Upper lobe of left lung (tissue), 6 donors: ENCODE data around the gene CALHM4. TPM values are rescaled to one million over a fixed set of nuclear protein-coding genes. Genes with fewer than 3 reads are reported as not detected.

ENCODE experiments used
- ATAC-seq, 2 donors: fragments of 200-7000 bp; cut with Tn5 transposase; one replicate each; pipeline ENCODE4 v1.9.1; 2022; ENCODE audit warnings: mild to moderate bottlenecking in 2 of 2, moderate library complexity in 2 of 2; ENCODE audit not compliant: low FRiP score in 2 of 2
- DNase-seq, 2 donors: peaks; one replicate each; pipeline ENCODE4 v3.0.0-alpha.2; 2019 to 2020
- H3K27ac ChIP-seq, 4 donors: fragments of 200-600 bp; sonication (generic); one replicate each; pipeline ENCODE4 v1.5.1; 2016 to 2019
- H3K27me3 ChIP-seq, 4 donors: fragments of 200-600 bp; sonication (generic); one replicate each; pipeline ENCODE4 v1.5.1; 2017 to 2019
- H3K36me3 ChIP-seq, 4 donors: fragments of 200-600 bp; sonication (generic); one replicate each; pipeline ENCODE4 v1.5.1; 2016 to 2019
- H3K4me1 ChIP-seq, 4 donors: fragments of 200-600 bp; sonication (generic); one replicate each; pipeline ENCODE4 v1.5.1; 2018 to 2019
- H3K4me3 ChIP-seq, 4 donors: fragments of 200-600 bp; sonication (generic); one replicate each; pipeline ENCODE4 v1.5.1; 2017 to 2019; ENCODE audit warnings: mild to moderate bottlenecking in 2 of 4, moderate library complexity in 1 of 4
- H3K9me3 ChIP-seq, 4 donors: fragments of 200-600 bp; sonication (generic); one replicate each; pipeline ENCODE4 v1.5.1; 2018 to 2019
- EP300 ChIP-seq, 4 donors: sonication (generic); formaldehyde crosslinking; IDR thresholded peaks; one replicate each; pipeline ENCODE4 v1.5.1; 2017; ENCODE audit warnings: antibody characterized with exemption in 4 of 4, control low read depth in 2 of 4
- POLR2A ChIP-seq, 4 donors: fragments of 450-650 bp; IDR thresholded peaks; one replicate each; pipeline ENCODE4 v1.5.1; 2016 to 2017; ENCODE audit warnings: antibody characterized with exemption in 4 of 4, mild to moderate bottlenecking in 2 of 4
- POLR2AphosphoS5 ChIP-seq, 2 donors: sonication (generic); formaldehyde crosslinking; IDR thresholded peaks; one replicate each; pipeline ENCODE4 v1.5.1; 2017; ENCODE audit warnings: antibody characterized with exemption in 2 of 2
- WGBS, 2 donors: methylation state at CpG; one replicate each; pipeline ENCODE4 v1.1.5; 2017 to 2018; 5-methylcytosine and 5-hydroxymethylcytosine counted together
- total RNA-seq, 6 donors: library from RNA; depleted of rRNA in 4 of 6; stranded (reverse); fragments of >200 nt in 4 of 6; gene quantifications; one replicate each; pipeline versions ENCODE4 v1.1.0 to v1.2.1, GENCODE V29; 2016 to 2021
- TF ChIP-seq, protein P1 (sequence below), 6 experiments: fragments of 450-650 bp in 4 of 6; fragments of 200-600 bp in 2 of 6; sonication (generic) in 2 of 6; IDR thresholded peaks; one replicate each; pipeline ENCODE4 v1.5.1; 2016 to 2019; ENCODE audit warnings: antibody characterized with exemption in 6 of 6
- donor health status: DM: no; HTN: no; CAD: no; lungs with moderate emphysema.
- donor health status: DM: no; HTN: yes; CAD: no; lungs with severe emphysema.

CALHM4 gene
- total RNA-seq, 6 donors from 2014 or later = not detected

DNA sequence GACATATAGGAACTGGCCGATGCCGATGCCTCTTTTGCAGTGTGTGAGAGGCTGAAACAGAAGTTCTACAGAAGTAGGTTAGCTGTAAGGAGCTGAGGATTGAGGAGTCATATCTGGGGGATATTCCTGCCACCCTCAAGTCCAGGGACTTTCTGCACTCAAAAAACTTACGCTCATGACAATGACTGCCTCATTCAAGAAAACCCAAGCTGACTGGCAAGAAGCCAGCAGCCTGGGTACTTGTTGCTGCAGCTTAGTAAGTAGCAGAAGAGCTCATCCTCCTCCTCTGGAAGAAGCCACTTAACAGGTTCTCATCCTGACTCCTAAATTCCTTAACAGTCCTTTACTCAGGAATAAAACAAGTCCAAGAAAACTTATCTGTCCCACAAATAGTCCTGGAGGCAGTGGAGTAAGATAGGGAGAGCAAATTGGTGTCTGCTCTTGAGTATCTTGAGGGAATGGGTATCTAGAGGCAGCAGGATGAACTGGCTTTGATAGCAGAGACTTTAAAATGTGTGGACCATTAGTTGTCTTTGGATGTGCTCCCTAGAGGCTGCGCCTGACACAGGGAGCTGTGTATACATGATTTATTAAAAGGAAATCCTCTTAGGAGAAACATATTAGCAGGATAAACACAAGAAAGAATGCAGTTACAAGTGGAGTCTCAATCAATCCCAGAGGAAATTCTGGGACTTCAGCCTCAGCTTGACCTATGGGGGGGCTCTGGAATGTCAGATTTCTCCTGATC is 34.8 kb upstream of the CALHM4 start:
- no peak for ATAC-seq
- peaks cover 0 to 6% (median 2%) of the 10 kb centered on the region in 4 donors for H3K36me3 ChIP-seq
- H3K27ac ChIP-seq = peak overlapping the region in 3 of 4 donors; percentile 9 to 59 (median 21)
- H3K4me1 ChIP-seq = peaks cover 0 to 7% (median 2%) of the 10 kb centered on the region in 4 donors
- no peak for DNase-seq
- no peaks in the 10 kb centered on the region for H3K27me3 ChIP-seq
- WGBS, 2 donors = 61 to 62% methylated on average over 4 of the region's 4 CpGs
- no peak overlapping the region for H3K4me3 ChIP-seq
- TF ChIP-seq POLR2A (IDR thresholded peaks at IDR 0.05) (no peak), EP300 (IDR thresholded peaks at IDR 0.05) (no peak), POLR2AphosphoS5 (IDR thresholded peaks at IDR 0.05) (no peak)
- TF ChIP-seq, protein P1, sequence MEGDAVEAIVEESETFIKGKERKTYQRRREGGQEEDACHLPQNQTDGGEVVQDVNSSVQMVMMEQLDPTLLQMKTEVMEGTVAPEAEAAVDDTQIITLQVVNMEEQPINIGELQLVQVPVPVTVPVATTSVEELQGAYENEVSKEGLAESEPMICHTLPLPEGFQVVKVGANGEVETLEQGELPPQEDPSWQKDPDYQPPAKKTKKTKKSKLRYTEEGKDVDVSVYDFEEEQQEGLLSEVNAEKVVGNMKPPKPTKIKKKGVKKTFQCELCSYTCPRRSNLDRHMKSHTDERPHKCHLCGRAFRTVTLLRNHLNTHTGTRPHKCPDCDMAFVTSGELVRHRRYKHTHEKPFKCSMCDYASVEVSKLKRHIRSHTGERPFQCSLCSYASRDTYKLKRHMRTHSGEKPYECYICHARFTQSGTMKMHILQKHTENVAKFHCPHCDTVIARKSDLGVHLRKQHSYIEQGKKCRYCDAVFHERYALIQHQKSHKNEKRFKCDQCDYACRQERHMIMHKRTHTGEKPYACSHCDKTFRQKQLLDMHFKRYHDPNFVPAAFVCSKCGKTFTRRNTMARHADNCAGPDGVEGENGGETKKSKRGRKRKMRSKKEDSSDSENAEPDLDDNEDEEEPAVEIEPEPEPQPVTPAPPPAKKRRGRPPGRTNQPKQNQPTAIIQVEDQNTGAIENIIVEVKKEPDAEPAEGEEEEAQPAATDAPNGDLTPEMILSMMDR (IDR thresholded peaks at IDR 0.05) = no peak
- H3K9me3 ChIP-seq = no peaks in the 10 kb centered on the region

DNA sequence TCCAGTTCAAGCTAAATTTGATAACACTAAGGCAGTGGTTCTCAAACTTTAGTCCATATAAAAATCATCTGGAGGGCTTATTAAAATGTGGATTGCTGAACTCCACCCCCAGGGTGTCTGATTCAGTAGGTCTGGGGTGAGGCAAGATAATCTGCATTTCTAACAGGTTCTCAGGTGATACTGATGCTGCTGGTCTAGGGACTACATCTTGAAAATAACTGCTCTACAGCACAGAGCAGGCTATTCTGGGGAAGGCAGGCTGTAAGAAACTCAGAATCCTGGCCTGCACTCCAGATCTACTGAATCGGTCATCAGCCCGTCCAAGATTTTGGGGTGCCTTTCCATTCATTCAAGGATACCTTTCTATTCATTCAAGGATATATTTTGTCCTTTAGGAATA is 30.7 kb upstream of the CALHM4 start:
- Histone ChIP-seq H3K27ac (no peak overlapping the region), H3K4me3 (no peak overlapping the region), H3K27me3 (no peaks in the 10 kb centered on the region), H3K4me1 (peaks cover 0 to 3% (median 0%) of the 10 kb centered on the region in 4 donors), H3K9me3 (no peaks in the 10 kb centered on the region), H3K36me3 (no peaks in the 10 kb centered on the region)
- TF ChIP-seq, protein P1 (IDR thresholded peaks at IDR 0.05) = no peak
- TF ChIP-seq POLR2AphosphoS5 (IDR thresholded peaks at IDR 0.05) (no peak), EP300 (IDR thresholded peaks at IDR 0.05) (no peak), POLR2A (IDR thresholded peaks at IDR 0.05) (no peak)
- WGBS, 2 donors = 97% methylated on average over 2 of the region's 2 CpGs
- DNase-seq (no peak), ATAC-seq (no peak)

DNA sequence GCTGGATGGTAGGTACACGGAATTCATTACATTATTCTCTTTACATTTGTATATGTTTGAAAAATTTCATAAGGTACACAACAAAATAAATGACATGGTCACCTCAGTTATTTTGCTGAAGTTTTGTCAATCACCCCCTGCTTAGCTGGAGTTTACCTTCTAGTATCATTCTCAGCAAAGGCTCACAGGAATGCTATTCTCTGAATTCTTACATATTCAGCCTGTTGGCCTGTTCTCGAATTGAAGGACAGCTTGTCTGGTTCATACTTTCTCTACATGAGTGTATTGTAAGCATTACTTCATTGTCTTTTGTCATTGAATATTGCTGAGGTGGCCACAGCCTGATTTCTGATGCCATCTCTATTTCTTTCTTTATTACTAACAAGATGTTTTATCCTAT is 29.3 kb upstream of the CALHM4 start:
- TF ChIP-seq EP300 (IDR thresholded peaks at IDR 0.05) = no peak
- no peak for TF ChIP-seq POLR2A (IDR thresholded peaks at IDR 0.05)
- TF ChIP-seq, protein P1 (IDR thresholded peaks at IDR 0.05) = no peak
- TF ChIP-seq POLR2AphosphoS5 (IDR thresholded peaks at IDR 0.05) = no peak
- Histone ChIP-seq H3K4me3 (no peak overlapping the region), H3K27ac (no peak overlapping the region), H3K27me3 (no peaks in the 10 kb centered on the region), H3K4me1 (peaks cover 0 to 8% (median 0%) of the 10 kb centered on the region in 4 donors), H3K9me3 (no peaks in the 10 kb centered on the region), H3K36me3 (no peaks in the 10 kb centered on the region)
- WGBS, 2 donors = 78 to 81% methylated on average over 2 of the region's 2 CpGs
- DNase-seq (no peak), ATAC-seq (no peak)

DNA sequence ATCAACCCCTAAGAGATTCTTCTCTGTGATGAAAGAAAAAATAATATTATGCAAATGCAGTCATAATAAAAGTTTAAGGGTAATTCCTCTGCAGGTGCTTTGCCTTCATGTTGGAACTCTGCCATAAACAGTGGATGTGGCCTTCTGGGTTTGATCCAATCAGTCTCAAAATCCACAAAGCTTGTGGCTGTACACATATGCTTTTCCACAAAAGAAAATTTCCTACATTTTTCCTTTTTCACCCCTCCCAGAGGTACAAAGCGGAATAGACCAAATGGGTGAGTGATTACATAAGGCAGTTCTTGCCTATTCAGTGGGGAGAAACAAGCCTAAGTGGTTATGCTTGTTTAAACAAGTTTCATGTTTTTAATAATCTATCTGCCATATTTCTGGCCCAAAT is 25.4 kb upstream of the CALHM4 start:
- no peak for DNase-seq
- Histone ChIP-seq H3K27ac (no peak overlapping the region), H3K36me3 (no peaks in the 10 kb centered on the region), H3K27me3 (no peaks in the 10 kb centered on the region), H3K4me1 (peaks cover 0 to 10% (median 0%) of the 10 kb centered on the region in 4 donors), H3K9me3 (no peaks in the 10 kb centered on the region), H3K4me3 (no peak overlapping the region)
- 62 to 69% methylated on average over 1 of the region's 1 CpG for WGBS, 2 donors
- ATAC-seq = no peak
- TF ChIP-seq EP300 (IDR thresholded peaks at IDR 0.05) = no peak
- TF ChIP-seq, protein P1 (IDR thresholded peaks at IDR 0.05) = no peak
- TF ChIP-seq POLR2A (IDR thresholded peaks at IDR 0.05) = no peak

DNA sequence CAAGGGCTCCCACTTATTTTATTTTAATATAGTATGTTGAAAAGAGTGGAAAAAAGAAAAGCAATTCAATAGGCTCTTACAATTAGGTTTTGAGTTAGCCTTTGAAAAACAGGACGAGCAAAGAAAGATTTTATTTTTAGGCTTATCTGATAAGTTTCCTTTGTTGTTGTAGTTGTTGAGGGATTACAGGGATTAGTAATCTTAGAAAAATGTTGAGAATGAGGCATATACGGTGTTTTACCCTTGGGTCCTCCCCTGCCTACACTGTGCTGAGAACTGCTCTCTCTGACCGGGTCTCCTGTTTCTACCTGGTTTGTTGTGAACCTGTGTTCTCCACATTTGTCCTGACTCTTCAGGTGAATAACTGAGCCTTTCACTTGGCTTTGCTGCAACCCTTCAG is 24.8 kb upstream of the CALHM4 start:
- Histone ChIP-seq H3K27ac (no peak overlapping the region), H3K4me3 (no peak overlapping the region), H3K27me3 (no peaks in the 10 kb centered on the region), H3K4me1 (peaks cover 0 to 10% (median 0%) of the 10 kb centered on the region in 4 donors), H3K36me3 (no peaks in the 10 kb centered on the region), H3K9me3 (no peaks in the 10 kb centered on the region)
- DNase-seq = no peak
- no peak for ATAC-seq
- TF ChIP-seq POLR2A (IDR thresholded peaks at IDR 0.05) (no peak), EP300 (IDR thresholded peaks at IDR 0.05) (no peak), POLR2AphosphoS5 (IDR thresholded peaks at IDR 0.05) (no peak)
- TF ChIP-seq, protein P1 (IDR thresholded peaks at IDR 0.05) = no peak
- WGBS, 2 donors = 39 to 48% methylated on average over 3 of the region's 3 CpGs
